Measurements from ENCODE around the gene UBE2L3. TPM values are rescaled to one million over a fixed set of nuclear protein-coding genes. Genes with fewer than 3 reads are reported as not detected.
A peak's percentile ranks its signal among the peaks of the same experiment; 100 is the strongest.
"Not testable (repeated sequence)": the region's sequence is repeated elsewhere in the genome, so short reads cannot be mapped to it uniquely, and the experiment has no call there.

The UBE2L3 gene
- total RNA-seq, 2 donors from 2014 or later, result 74.6 to 79.4 TPM

GRCh38 chr22:21592422-21592821 is 24.9 kb downstream of the UBE2L3 start:
- no peak for DNase-seq
- Histone ChIP-seq H3K9me3 (ENCODE audit: control insufficient read depth, low read length) (no peaks in the 10 kb centered on the region), H3K4me3 (ENCODE audit: low read length) (no peak overlapping the region), H3K4me1 (ENCODE audit: control insufficient read depth, insufficient read depth, low read length) (no peaks in the 10 kb centered on the region), H3K27ac (ENCODE audit: low read depth, low read length) (no peak overlapping the region), H3K27me3 (ENCODE audit: control insufficient read depth, insufficient read depth, low read length, poor library complexity, severe bottlenecking) (no peaks in the 10 kb centered on the region), H3K9ac (ENCODE audit: extremely low read depth, low read length, poor library complexity, severe bottlenecking) (no peak overlapping the region), H3K36me3 (ENCODE audit: control insufficient read depth, insufficient read depth, low read length) (peaks cover 69% of the 10 kb centered on the region)
- Mint-ChIP-seq H3K4me1 (peaks cover 12% of the 10 kb centered on the region), H3K9me3 (no peaks in the 10 kb centered on the region), H3K27me3 (ENCODE audit: insufficient read depth) (no peaks in the 10 kb centered on the region), H3K27ac (no peak overlapping the region), H3K36me3 (ENCODE audit: low read depth) (peaks cover 61% of the 10 kb centered on the region), H3K4me3 (no peak overlapping the region)
- WGBS, 2 experiments (ENCODE audit: insufficient coverage in 1 of 2, insufficient read length in 1 of 2), result 100% methylated on average over 2 to 3 of the region's 3 CpGs
- TF ChIP-seq CTCF (conservative IDR thresholded peaks at IDR 0.05), result no peak

GRCh38 chr22:21593406-21594232 is 26.1 kb downstream of the UBE2L3 start:
- H3K4me1 Mint-ChIP-seq, result peaks cover 12% of the 10 kb centered on the region
- Histone ChIP-seq H3K36me3 (ENCODE audit: control insufficient read depth, insufficient read depth, low read length) (peaks cover 73% of the 10 kb centered on the region), H3K4me3 (ENCODE audit: low read length) (no peak overlapping the region), H3K9me3 (ENCODE audit: control insufficient read depth, low read length) (no peaks in the 10 kb centered on the region), H3K27ac (ENCODE audit: low read depth, low read length) (no peak overlapping the region), H3K9ac (ENCODE audit: extremely low read depth, low read length, poor library complexity, severe bottlenecking) (no peak overlapping the region), H3K27me3 (ENCODE audit: control insufficient read depth, insufficient read depth, low read length, poor library complexity, severe bottlenecking) (no peaks in the 10 kb centered on the region), H3K4me1 (ENCODE audit: control insufficient read depth, insufficient read depth, low read length) (no peaks in the 10 kb centered on the region)
- no peaks in the 10 kb centered on the region for H3K27me3 Mint-ChIP-seq (ENCODE audit: insufficient read depth)
- TF ChIP-seq CTCF (conservative IDR thresholded peaks at IDR 0.05), result peak; percentile 82
- H3K36me3 Mint-ChIP-seq (ENCODE audit: low read depth), result peaks cover 58% of the 10 kb centered on the region
- DNase-seq, result peak; percentile 83
- 84 to 86% methylated on average over 6 to 11 of the region's 11 CpGs for WGBS, 2 experiments (ENCODE audit: insufficient coverage in 1 of 2, insufficient read length in 1 of 2)
- H3K4me3 Mint-ChIP-seq, result no peak overlapping the region
- H3K9me3 Mint-ChIP-seq, result no peaks in the 10 kb centered on the region
- H3K27ac Mint-ChIP-seq, result peak overlapping the region; percentile 1

GRCh38 chr22:21594865-21595452 is 27.4 kb downstream of the UBE2L3 start:
- peaks cover 75% of the 10 kb centered on the region for H3K36me3 ChIP-seq (ENCODE audit: control insufficient read depth, insufficient read depth, low read length)
- no peak overlapping the region for H3K4me3 ChIP-seq (ENCODE audit: low read length)
- H3K9me3 Mint-ChIP-seq, result no peaks in the 10 kb centered on the region
- H3K27ac Mint-ChIP-seq, result no peak overlapping the region
- H3K4me1 Mint-ChIP-seq, result peaks cover 10% of the 10 kb centered on the region
- H3K27me3 Mint-ChIP-seq (ENCODE audit: insufficient read depth), result no peaks in the 10 kb centered on the region
- H3K4me3 Mint-ChIP-seq, result no peak overlapping the region
- no peaks in the 10 kb centered on the region for H3K9me3 ChIP-seq (ENCODE audit: control insufficient read depth, low read length)
- no peaks in the 10 kb centered on the region for H3K4me1 ChIP-seq (ENCODE audit: control insufficient read depth, insufficient read depth, low read length)
- H3K27ac ChIP-seq (ENCODE audit: low read depth, low read length), result no peak overlapping the region
- no peak for DNase-seq
- no peak for TF ChIP-seq CTCF (conservative IDR thresholded peaks at IDR 0.05)
- H3K9ac ChIP-seq (ENCODE audit: extremely low read depth, low read length, poor library complexity, severe bottlenecking), result no peak overlapping the region
- H3K36me3 Mint-ChIP-seq (ENCODE audit: low read depth), result peaks cover 59% of the 10 kb centered on the region
- WGBS, 2 experiments (ENCODE audit: insufficient coverage in 1 of 2, insufficient read length in 1 of 2), result 97 to 100% methylated on average over 2 to 5 of the region's 5 CpGs
- H3K27me3 ChIP-seq (ENCODE audit: control insufficient read depth, insufficient read depth, low read length, poor library complexity, severe bottlenecking), result no peaks in the 10 kb centered on the region

GRCh38 chr22:21596356-21597135 is 29.0 kb downstream of the UBE2L3 start:
- not testable (repeated sequence) for H3K27me3 Mint-ChIP-seq (ENCODE audit: insufficient read depth); H3K4me3 Mint-ChIP-seq; H3K4me1 Mint-ChIP-seq; H3K9ac ChIP-seq (ENCODE audit: extremely low read depth, low read length, poor library complexity, severe bottlenecking); H3K27me3 ChIP-seq (ENCODE audit: control insufficient read depth, insufficient read depth, low read length, poor library complexity, severe bottlenecking); H3K9me3 ChIP-seq (ENCODE audit: control insufficient read depth, low read length); H3K4me3 ChIP-seq (ENCODE audit: low read length); H3K27ac Mint-ChIP-seq; H3K9me3 Mint-ChIP-seq; DNase-seq; H3K27ac ChIP-seq (ENCODE audit: low read depth, low read length); H3K4me1 ChIP-seq (ENCODE audit: control insufficient read depth, insufficient read depth, low read length)
- peaks cover 65% of the 10 kb centered on the region for H3K36me3 ChIP-seq (ENCODE audit: control insufficient read depth, insufficient read depth, low read length)
- H3K36me3 Mint-ChIP-seq (ENCODE audit: low read depth), result peaks cover 54% of the 10 kb centered on the region
- WGBS, 2 experiments (ENCODE audit: insufficient coverage in 1 of 2, insufficient read length in 1 of 2), result 94 to 98% methylated on average over 9 to 13 of the region's 13 CpGs

Data from endodermal cell (in vitro differentiated cells).